Mucosa of descending colon (tissue), 3 donors: ENCODE data around the gene AKIRIN2. TPM values are rescaled to one million over a fixed set of nuclear protein-coding genes. Genes with fewer than 3 reads are reported as not detected.

Source experiments
- ATAC-seq: fragments of 200-7000 bp; cut with Tn5 transposase; one replicate; pipeline ENCODE4 v1.9.1; 2020; ENCODE audit warnings: mild to moderate bottlenecking, moderate library complexity
- DNase-seq, 3 donors: peaks; one replicate each; pipeline ENCODE4 v3.0.0-alpha.2; 2020
- H3K36me3 ChIP-seq: fragments of 200-600 bp; one replicate; pipeline ENCODE4 v1.8.0; 2021; ENCODE audit warnings: low read depth, mild to moderate bottlenecking
- H3K4me1 ChIP-seq: fragments of 200-600 bp; one replicate; pipeline ENCODE4 v1.8.0; 2021; ENCODE audit warnings: low read depth, mild to moderate bottlenecking
- H3K4me3 ChIP-seq: fragments of 200-600 bp; one replicate; pipeline ENCODE4 v1.8.0; 2021; ENCODE audit warnings: mild to moderate bottlenecking
- H3K9me3 ChIP-seq: fragments of 200-600 bp; one replicate; pipeline ENCODE4 v1.8.0; 2021; ENCODE audit warnings: mild to moderate bottlenecking
- CTCF ChIP-seq: fragments of 200-600 bp; IDR thresholded peaks from one replicate; pipeline ENCODE4 v1.8.0; 2022; ENCODE audit warnings: antibody characterized with exemption, mild to moderate bottlenecking
- intact Hi-C, 2 donors: fragments of 100-400 bp; cut with DNase I in 1 of 2; cut with micrococcal nuclease in 1 of 2; formaldehyde crosslinking; loops; one replicate each; pipeline versions ENCODE4 v1.11.0 to v1.11.1; 2022; cut with DNase I, micrococcal nuclease
- total RNA-seq, 3 donors: library from RNA; stranded (reverse); fragmentation: NEBNext Ultra II Directional in 2 of 3; extraction: Animal tissue kit (Norgen Biotek cat#: 25700) in 2 of 3; gene quantifications; one replicate each; pipeline versions ENCODE4 v1.2.1 to v1.2.4, GENCODE V29; 2021 to 2023
- donor health status: DM: no; HTN: no; CAD: no; lungs with moderate emphysema.
- donor health status: DM: no; HTN: no; CAD: no.
- donor health status: DM: no; HTN: yes; CAD: no.

The AKIRIN2 gene
- total RNA-seq, 3 donors from 2014 or later = 32.3 to 41.0 (median 33.2) TPM

- Histone ChIP-seq H3K36me3 (no peaks in the 10 kb centered on the region), H3K9me3 (no peaks in the 10 kb centered on the region), H3K4me3 (no peak overlapping the region), H3K4me1 (peaks cover 13% of the 10 kb centered on the region)
- TF ChIP-seq CTCF = no peak
- ATAC-seq (no peak), DNase-seq (no peak)
- intact Hi-C loops = no loop called here
Measured at GRCh38 chr6:87684895-87685654, 17.0 kb downstream of the AKIRIN2 start.

DNA sequence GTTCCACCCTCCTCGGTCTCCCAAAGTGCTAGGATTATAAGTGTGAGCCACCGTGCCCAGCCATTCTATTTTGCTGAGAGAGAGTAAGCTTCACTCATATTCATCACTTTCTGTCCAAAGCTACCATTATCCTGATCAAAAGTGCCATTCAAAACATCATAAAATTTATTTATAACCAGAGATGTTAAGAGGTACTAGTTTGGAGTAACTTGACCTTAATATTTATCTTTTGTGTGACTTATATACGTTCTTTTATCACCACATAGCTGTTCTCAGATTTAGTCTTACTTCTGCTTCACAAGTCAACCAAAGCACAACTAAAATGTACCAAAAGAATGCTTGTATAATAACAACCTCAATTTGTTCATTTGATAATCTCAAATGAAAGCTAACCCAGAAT, 18.1 kb downstream of the AKIRIN2 start:
- DNase-seq (no peak), ATAC-seq (no peak)
- intact Hi-C loops = no loop called here
- no peak for TF ChIP-seq CTCF
- H3K4me1 ChIP-seq = peaks cover 13% of the 10 kb centered on the region
- H3K9me3 ChIP-seq = no peaks in the 10 kb centered on the region
- H3K36me3 ChIP-seq = no peaks in the 10 kb centered on the region
- H3K4me3 ChIP-seq = no peak overlapping the region

- Histone ChIP-seq H3K4me3 (no peak overlapping the region), H3K36me3 (no peaks in the 10 kb centered on the region), H3K4me1 (peaks cover 13% of the 10 kb centered on the region), H3K9me3 (no peaks in the 10 kb centered on the region)
- no peak for TF ChIP-seq CTCF
- DNase-seq = no peak
- ATAC-seq = no peak
- intact Hi-C loops = no loop called here
Measured at GRCh38 chr6:87682310-87682709, 19.7 kb downstream of the AKIRIN2 start.

GRCh38 chr6:87675004-87675681, 26.9 kb downstream of the AKIRIN2 start:
- DNase-seq (no peak), ATAC-seq (no peak)
- Histone ChIP-seq H3K4me3 (no peak overlapping the region), H3K4me1 (no peaks in the 10 kb centered on the region), H3K9me3 (no peaks in the 10 kb centered on the region), H3K36me3 (no peaks in the 10 kb centered on the region)
- intact Hi-C loops = no loop called here
- TF ChIP-seq CTCF = no peak

DNA sequence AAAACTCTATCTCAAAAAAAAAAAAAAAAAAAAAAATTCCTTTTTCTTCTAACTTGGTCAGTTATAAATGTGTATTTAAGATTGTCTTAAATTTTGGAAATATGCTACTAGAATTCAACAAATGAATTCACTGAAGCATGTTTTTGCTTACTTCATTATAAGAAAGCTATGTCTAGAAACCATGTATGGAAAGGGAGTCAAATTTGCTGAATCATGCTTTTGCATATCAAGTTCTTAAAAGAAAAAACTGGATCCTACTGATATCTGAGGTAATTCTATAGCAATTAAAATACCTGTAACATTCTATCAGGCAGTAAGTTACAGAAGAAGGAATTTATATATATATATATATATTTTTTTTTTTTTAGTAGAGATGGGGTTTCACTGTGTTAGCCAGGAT, 27.7 kb downstream of the AKIRIN2 start:
- DNase-seq (no peak), ATAC-seq (no peak)
- intact Hi-C loops = no loop called here
- H3K36me3 ChIP-seq = no peaks in the 10 kb centered on the region
- no peak overlapping the region for H3K4me3 ChIP-seq
- H3K9me3 ChIP-seq = no peaks in the 10 kb centered on the region
- H3K4me1 ChIP-seq = no peaks in the 10 kb centered on the region
- no peak for TF ChIP-seq CTCF
